Breast epithelium (tissue), 3 donors: ENCODE results near the gene FNDC3B.

ENCODE experiments used
- POLR2A ChIP-seq: fragments of 450-650 bp; IDR thresholded peaks from one replicate; pipeline ENCODE4 v1.6.1; 2016; ENCODE audit warnings: antibody characterized with exemption, mild to moderate bottlenecking, moderate library complexity
- POLR2AphosphoS5 ChIP-seq, 3 donors: sonication (generic); formaldehyde crosslinking; IDR thresholded peaks; one replicate each; pipeline ENCODE4 v1.6.1; 2017; ENCODE audit warnings: antibody characterized with exemption in 3 of 3
- TF ChIP-seq, protein P1 (sequence below), 3 donors: fragments of 450-650 bp; IDR thresholded peaks; one replicate each; pipeline ENCODE4 v1.5.1; 2016 to 2017; ENCODE audit warnings: antibody characterized with exemption in 3 of 3, mild to moderate bottlenecking in 3 of 3, moderate library complexity in 3 of 3

- TF ChIP-seq, protein P1, sequence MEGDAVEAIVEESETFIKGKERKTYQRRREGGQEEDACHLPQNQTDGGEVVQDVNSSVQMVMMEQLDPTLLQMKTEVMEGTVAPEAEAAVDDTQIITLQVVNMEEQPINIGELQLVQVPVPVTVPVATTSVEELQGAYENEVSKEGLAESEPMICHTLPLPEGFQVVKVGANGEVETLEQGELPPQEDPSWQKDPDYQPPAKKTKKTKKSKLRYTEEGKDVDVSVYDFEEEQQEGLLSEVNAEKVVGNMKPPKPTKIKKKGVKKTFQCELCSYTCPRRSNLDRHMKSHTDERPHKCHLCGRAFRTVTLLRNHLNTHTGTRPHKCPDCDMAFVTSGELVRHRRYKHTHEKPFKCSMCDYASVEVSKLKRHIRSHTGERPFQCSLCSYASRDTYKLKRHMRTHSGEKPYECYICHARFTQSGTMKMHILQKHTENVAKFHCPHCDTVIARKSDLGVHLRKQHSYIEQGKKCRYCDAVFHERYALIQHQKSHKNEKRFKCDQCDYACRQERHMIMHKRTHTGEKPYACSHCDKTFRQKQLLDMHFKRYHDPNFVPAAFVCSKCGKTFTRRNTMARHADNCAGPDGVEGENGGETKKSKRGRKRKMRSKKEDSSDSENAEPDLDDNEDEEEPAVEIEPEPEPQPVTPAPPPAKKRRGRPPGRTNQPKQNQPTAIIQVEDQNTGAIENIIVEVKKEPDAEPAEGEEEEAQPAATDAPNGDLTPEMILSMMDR (IDR thresholded peaks at IDR 0.05), result no peak
- TF ChIP-seq POLR2A (no peak), POLR2AphosphoS5 (IDR thresholded peaks at IDR 0.05) (no peak)
Observed at GRCh38 chr3:172208586-172209332, 169.4 kb downstream of the FNDC3B start.
